ENCODE results near the gene GIPC3.

GIPC3 gene

GRCh38 chr19:3626473-3627350 is 41.4 kb downstream of the GIPC3 start, which contains the start of gene CACTIN (continued):
- TF ChIP-seq, protein P1, sequence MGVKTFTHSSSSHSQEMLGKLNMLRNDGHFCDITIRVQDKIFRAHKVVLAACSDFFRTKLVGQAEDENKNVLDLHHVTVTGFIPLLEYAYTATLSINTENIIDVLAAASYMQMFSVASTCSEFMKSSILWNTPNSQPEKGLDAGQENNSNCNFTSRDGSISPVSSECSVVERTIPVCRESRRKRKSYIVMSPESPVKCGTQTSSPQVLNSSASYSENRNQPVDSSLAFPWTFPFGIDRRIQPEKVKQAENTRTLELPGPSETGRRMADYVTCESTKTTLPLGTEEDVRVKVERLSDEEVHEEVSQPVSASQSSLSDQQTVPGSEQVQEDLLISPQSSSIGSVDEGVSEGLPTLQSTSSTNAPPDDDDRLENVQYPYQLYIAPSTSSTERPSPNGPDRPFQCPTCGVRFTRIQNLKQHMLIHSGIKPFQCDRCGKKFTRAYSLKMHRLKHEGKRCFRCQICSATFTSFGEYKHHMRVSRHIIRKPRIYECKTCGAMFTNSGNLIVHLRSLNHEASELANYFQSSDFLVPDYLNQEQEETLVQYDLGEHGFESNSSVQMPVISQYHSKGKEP (tag by site-specific recombination; IDR thresholded peaks at IDR 0.05): peak; percentile 52; the same call in 1 of the 2 replicates
- TF ChIP-seq ZBTB21 (tag by site-specific recombination; IDR thresholded peaks at IDR 0.05): no peak
- no peak for TF ChIP-seq ZNF488 (tag by site-specific recombination; IDR thresholded peaks at IDR 0.05)
- TF ChIP-seq ZNF544 (tag by site-specific recombination; IDR thresholded peaks at IDR 0.05): no peak
- TF ChIP-seq ZNF558 (tag by site-specific recombination; IDR thresholded peaks at IDR 0.05): no peak
- TF ChIP-seq ZNF2 (tag by site-specific recombination; IDR thresholded peaks at IDR 0.05): peak; percentile 67
- no peak for TF ChIP-seq ZNF366 (tag by site-specific recombination; conservative IDR thresholded peaks at IDR 0.05)
- no peak for TF ChIP-seq GLI2 (tag by site-specific recombination; IDR thresholded peaks at IDR 0.05; ENCODE audit: borderline replicate concordance, low read depth)
- TF ChIP-seq KLF8 (tag by site-specific recombination; IDR thresholded peaks at IDR 0.05): peak; percentile 99
- TF ChIP-seq, protein P2, sequence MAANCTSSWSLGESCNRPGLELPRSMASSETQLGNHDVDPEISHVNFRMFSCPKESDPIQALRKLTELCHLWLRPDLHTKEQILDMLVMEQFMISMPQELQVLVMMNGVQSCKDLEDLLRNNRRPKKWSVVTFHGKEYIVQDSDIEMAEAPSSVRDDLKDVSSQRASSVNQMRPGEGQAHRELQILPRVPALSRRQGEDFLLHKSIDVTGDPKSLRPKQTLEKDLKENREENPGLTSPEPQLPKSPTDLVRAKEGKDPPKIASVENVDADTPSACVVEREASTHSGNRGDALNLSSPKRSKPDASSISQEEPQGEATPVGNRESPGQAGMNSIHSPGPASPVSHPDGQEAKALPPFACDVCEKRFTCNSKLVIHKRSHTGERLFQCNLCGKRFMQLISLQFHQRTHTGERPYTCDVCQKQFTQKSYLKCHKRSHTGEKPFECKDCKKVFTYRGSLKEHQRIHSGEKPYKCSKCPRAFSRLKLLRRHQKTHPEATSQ (tag by site-specific recombination; IDR thresholded peaks at IDR 0.05): no peak
- TF ChIP-seq, protein P3, sequence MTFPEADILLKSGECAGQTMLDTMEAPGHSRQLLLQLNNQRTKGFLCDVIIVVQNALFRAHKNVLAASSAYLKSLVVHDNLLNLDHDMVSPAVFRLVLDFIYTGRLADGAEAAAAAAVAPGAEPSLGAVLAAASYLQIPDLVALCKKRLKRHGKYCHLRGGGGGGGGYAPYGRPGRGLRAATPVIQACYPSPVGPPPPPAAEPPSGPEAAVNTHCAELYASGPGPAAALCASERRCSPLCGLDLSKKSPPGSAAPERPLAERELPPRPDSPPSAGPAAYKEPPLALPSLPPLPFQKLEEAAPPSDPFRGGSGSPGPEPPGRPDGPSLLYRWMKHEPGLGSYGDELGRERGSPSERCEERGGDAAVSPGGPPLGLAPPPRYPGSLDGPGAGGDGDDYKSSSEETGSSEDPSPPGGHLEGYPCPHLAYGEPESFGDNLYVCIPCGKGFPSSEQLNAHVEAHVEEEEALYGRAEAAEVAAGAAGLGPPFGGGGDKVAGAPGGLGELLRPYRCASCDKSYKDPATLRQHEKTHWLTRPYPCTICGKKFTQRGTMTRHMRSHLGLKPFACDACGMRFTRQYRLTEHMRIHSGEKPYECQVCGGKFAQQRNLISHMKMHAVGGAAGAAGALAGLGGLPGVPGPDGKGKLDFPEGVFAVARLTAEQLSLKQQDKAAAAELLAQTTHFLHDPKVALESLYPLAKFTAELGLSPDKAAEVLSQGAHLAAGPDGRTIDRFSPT (tag by site-specific recombination; IDR thresholded peaks at IDR 0.05): peak; percentile 64; the same call in 1 of the 2 replicates
- TF ChIP-seq, protein P4, sequence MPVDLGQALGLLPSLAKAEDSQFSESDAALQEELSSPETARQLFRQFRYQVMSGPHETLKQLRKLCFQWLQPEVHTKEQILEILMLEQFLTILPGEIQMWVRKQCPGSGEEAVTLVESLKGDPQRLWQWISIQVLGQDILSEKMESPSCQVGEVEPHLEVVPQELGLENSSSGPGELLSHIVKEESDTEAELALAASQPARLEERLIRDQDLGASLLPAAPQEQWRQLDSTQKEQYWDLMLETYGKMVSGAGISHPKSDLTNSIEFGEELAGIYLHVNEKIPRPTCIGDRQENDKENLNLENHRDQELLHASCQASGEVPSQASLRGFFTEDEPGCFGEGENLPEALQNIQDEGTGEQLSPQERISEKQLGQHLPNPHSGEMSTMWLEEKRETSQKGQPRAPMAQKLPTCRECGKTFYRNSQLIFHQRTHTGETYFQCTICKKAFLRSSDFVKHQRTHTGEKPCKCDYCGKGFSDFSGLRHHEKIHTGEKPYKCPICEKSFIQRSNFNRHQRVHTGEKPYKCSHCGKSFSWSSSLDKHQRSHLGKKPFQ (tag by site-specific recombination; IDR thresholded peaks at IDR 0.05): no peak
- TF ChIP-seq ZSCAN30 (tag by site-specific recombination; IDR thresholded peaks at IDR 0.05): peak; percentile 81
- no peak for TF ChIP-seq ZNF626 (tag by site-specific recombination; IDR thresholded peaks at IDR 0.05)
- TF ChIP-seq, protein P5, sequence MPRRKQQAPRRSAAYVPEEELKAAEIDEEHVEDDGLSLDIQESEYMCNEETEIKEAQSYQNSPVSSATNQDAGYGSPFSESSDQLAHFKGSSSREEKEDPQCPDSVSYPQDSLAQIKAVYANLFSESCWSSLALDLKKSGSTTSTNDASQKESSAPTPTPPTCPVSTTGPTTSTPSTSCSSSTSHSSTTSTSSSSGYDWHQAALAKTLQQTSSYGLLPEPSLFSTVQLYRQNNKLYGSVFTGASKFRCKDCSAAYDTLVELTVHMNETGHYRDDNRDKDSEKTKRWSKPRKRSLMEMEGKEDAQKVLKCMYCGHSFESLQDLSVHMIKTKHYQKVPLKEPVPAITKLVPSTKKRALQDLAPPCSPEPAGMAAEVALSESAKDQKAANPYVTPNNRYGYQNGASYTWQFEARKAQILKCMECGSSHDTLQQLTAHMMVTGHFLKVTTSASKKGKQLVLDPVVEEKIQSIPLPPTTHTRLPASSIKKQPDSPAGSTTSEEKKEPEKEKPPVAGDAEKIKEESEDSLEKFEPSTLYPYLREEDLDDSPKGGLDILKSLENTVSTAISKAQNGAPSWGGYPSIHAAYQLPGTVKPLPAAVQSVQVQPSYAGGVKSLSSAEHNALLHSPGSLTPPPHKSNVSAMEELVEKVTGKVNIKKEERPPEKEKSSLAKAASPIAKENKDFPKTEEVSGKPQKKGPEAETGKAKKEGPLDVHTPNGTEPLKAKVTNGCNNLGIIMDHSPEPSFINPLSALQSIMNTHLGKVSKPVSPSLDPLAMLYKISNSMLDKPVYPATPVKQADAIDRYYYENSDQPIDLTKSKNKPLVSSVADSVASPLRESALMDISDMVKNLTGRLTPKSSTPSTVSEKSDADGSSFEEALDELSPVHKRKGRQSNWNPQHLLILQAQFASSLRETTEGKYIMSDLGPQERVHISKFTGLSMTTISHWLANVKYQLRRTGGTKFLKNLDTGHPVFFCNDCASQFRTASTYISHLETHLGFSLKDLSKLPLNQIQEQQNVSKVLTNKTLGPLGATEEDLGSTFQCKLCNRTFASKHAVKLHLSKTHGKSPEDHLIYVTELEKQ (tag by site-specific recombination; IDR thresholded peaks at IDR 0.05; ENCODE audit: borderline replicate concordance): no peak; the same call in 1 of the 2 replicates
- TF ChIP-seq PRDM10 (tag by site-specific recombination; IDR thresholded peaks at IDR 0.05): peak; percentile 51
- TF ChIP-seq ZNF423 (tag by site-specific recombination; IDR thresholded peaks at IDR 0.05): no peak
- no peak for TF ChIP-seq ZNF776 (tag by site-specific recombination; IDR thresholded peaks at IDR 0.05; ENCODE audit: borderline replicate concordance)
- peak; percentile 60; the same call in 1 of the 2 replicates for TF ChIP-seq YY1 (tag by site-specific recombination; IDR thresholded peaks at IDR 0.05)
- TF ChIP-seq, protein P6, sequence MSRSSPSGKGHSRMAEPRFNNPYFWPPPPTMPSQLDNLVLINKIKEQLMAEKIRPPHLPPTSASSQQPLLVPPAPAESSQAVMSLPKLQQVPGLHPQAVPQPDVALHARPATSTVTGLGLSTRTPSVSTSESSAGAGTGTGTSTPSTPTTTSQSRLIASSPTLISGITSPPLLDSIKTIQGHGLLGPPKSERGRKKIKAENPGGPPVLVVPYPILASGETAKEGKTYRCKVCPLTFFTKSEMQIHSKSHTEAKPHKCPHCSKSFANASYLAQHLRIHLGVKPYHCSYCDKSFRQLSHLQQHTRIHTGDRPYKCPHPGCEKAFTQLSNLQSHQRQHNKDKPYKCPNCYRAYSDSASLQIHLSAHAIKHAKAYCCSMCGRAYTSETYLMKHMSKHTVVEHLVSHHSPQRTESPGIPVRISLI (tag by site-specific recombination; IDR thresholded peaks at IDR 0.05): no peak
- no peak for TF ChIP-seq TRIM28 (IDR thresholded peaks at IDR 0.05; ENCODE audit: borderline replicate concordance, low read length)
- peak; percentile 99 for TF ChIP-seq KLF10 (tag by site-specific recombination; IDR thresholded peaks at IDR 0.05)
